ENCODE results near the gene WNK3. TPM values are rescaled to one million over a fixed set of nuclear protein-coding genes. Genes with fewer than 3 reads are reported as not detected.
"Not testable (repeated sequence)": the region's sequence is repeated elsewhere in the genome, so short reads cannot be mapped to it uniquely, and the experiment has no call there.

The WNK3 gene
- total RNA-seq: 1 to 10 TPM in 5 of 7 donors, under 1 TPM in 2; 0.83 to 1.8 (median 1.1) TPM
- under 1 TPM; 0.06 to 0.11 (median 0.10) TPM for polyA plus RNA-seq
- long read RNA-seq, donor 1: 0 reads
- long read RNA-seq, donor 2: 0 reads

- Histone ChIP-seq H3K27ac (peak within 1 kb of the TSS in 5 of 8 donors; percentile 36 to 59 (median 56)), H3K4me3 (peak within 1 kb of the TSS; percentile 14 to 71 (median 40)), H3K36me3 (no peaks in the 10 kb centered on the region), H3K27me3 (replicated peaks in 1 of 7) (peaks cover 0 to 50% (median 13%) of the 10 kb centered on the region in 7 donors), H3K4me1 (peaks cover 0 to 6% (median 0%) of the 10 kb centered on the region in 6 donors), H3K9me3 (peaks cover 0 to 9% (median 0%) of the 10 kb centered on the region in 8 donors)
- peak; percentile 81 for DNase-seq
- peak; percentile 39 to 66 (median 57) for TF ChIP-seq POLR2AphosphoS5 (IDR thresholded peaks at IDR 0.05)
- no peak for TF ChIP-seq POLR2A (IDR thresholded peaks at IDR 0.05)
- WGBS, 5 donors: 1 to 60% (median 7%) methylated on average over 61 to 88 of the region's 88 CpGs
- intact Hi-C loops (cut with DNase I; ENCODE audit: low total_unique reads): no loop called here
Measured at GRCh38 chrX:54357414-54358377, at the start of gene WNK3. TSS of gene WNK3 (minus strand) at chrX:54358046.

GRCh38 chrX:54407266-54407665, 49.4 kb upstream of the WNK3 start:
- intact Hi-C loops (cut with DNase I; ENCODE audit: low total_unique reads): no loop called here
- Histone ChIP-seq H3K4me3 (no peak overlapping the region), H3K9me3 (no peaks in the 10 kb centered on the region), H3K4me1 (peaks cover 0 to 4% (median 0%) of the 10 kb centered on the region in 6 donors), H3K27me3 (replicated peaks in 1 of 7) (peaks cover 0 to 4% (median 0%) of the 10 kb centered on the region in 7 donors), H3K27ac (no peak overlapping the region), H3K36me3 (no peaks in the 10 kb centered on the region)
- DNase-seq: no peak
- no peak for TF ChIP-seq POLR2AphosphoS5 (IDR thresholded peaks at IDR 0.05)
- TF ChIP-seq CTCF (IDR thresholded peaks at IDR 0.05 in 8 of 11, conservative IDR thresholded peaks at IDR 0.05 in 3 of 11): no peak
- no peak for TF ChIP-seq POLR2A (IDR thresholded peaks at IDR 0.05)
- WGBS, 5 donors: 65 to 86% (median 66%) methylated on average over 2 of the region's 2 CpGs

GRCh38 chrX:54397113-54397512, 39.3 kb upstream of the WNK3 start:
- H3K4me1 ChIP-seq: no peaks in the 10 kb centered on the region
- no peak overlapping the region for H3K4me3 ChIP-seq
- TF ChIP-seq POLR2AphosphoS5 (IDR thresholded peaks at IDR 0.05): no peak
- TF ChIP-seq CTCF (IDR thresholded peaks at IDR 0.05 in 8 of 11, conservative IDR thresholded peaks at IDR 0.05 in 3 of 11): no peak
- H3K27me3 ChIP-seq (replicated peaks in 1 of 7): no peaks in the 10 kb centered on the region
- no peaks in the 10 kb centered on the region for H3K9me3 ChIP-seq
- intact Hi-C loops (cut with DNase I; ENCODE audit: low total_unique reads): no loop called here
- no peak for DNase-seq
- WGBS, 5 donors: 80 to 100% (median 94%) methylated on average over 1 of the region's 1 CpG
- H3K27ac ChIP-seq: no peak overlapping the region
- H3K36me3 ChIP-seq: no peaks in the 10 kb centered on the region

- WGBS, 5 donors: 38 to 80% (median 64%) methylated on average over 1 of the region's 1 CpG
- H3K4me3 ChIP-seq: no peak overlapping the region
- no peak for DNase-seq
- no peaks in the 10 kb centered on the region for H3K9me3 ChIP-seq
- no peaks in the 10 kb centered on the region for H3K4me1 ChIP-seq
- H3K36me3 ChIP-seq: no peaks in the 10 kb centered on the region
- no peaks in the 10 kb centered on the region for H3K27me3 ChIP-seq (replicated peaks in 1 of 7)
- no peak for TF ChIP-seq POLR2A (IDR thresholded peaks at IDR 0.05)
- TF ChIP-seq CTCF (IDR thresholded peaks at IDR 0.05 in 8 of 11, conservative IDR thresholded peaks at IDR 0.05 in 3 of 11): no peak
- TF ChIP-seq POLR2AphosphoS5 (IDR thresholded peaks at IDR 0.05): no peak
- H3K27ac ChIP-seq: no peak overlapping the region
- intact Hi-C loops (cut with DNase I; ENCODE audit: low total_unique reads): no loop called here
Measured at GRCh38 chrX:54386314-54386713, 28.5 kb upstream of the WNK3 start.

GRCh38 chrX:54384661-54385060, 26.8 kb upstream of the WNK3 start:
- H3K4me3 ChIP-seq; H3K36me3 ChIP-seq; H3K4me1 ChIP-seq; H3K27ac ChIP-seq; intact Hi-C loops (cut with DNase I; ENCODE audit: low total_unique reads); H3K9me3 ChIP-seq; H3K27me3 ChIP-seq (replicated peaks in 1 of 7); DNase-seq: not testable (repeated sequence)
- 78 to 97% (median 87%) methylated on average over 2 to 5 of the region's 5 CpGs for WGBS, 5 donors
